ENCODE data around the gene SLC26A8.

Gene SLC26A8

GRCh38 chr6:36023996-36024795 is at the start of gene SLC26A8:
Gene SLC26A8, minus strand, starts transcription at chr6:36024641. Its CDS starts 4,934 bp downstream, at chr6:36019707.
- in situ Hi-C loops (cut with MboI; ENCODE audit: low sequenced_read_pairs), result no loop called here

GRCh38 chr6:36073587-36073986 is 49.1 kb upstream of the SLC26A8 start:
- in situ Hi-C loops (cut with MboI; ENCODE audit: low sequenced_read_pairs), result no loop called here

GRCh38 chr6:36072681-36073080 is 48.2 kb upstream of the SLC26A8 start:
- in situ Hi-C loops (cut with MboI; ENCODE audit: low sequenced_read_pairs), result no loop called here

- in situ Hi-C loops (cut with MboI; ENCODE audit: low sequenced_read_pairs), result no loop called here
Measured at GRCh38 chr6:36071714-36072113, 47.3 kb upstream of the SLC26A8 start.

- in situ Hi-C loops (cut with MboI; ENCODE audit: low sequenced_read_pairs), result no loop called here
Measured at GRCh38 chr6:36071281-36071680, 46.8 kb upstream of the SLC26A8 start.

- in situ Hi-C loops (cut with MboI; ENCODE audit: low sequenced_read_pairs), result no loop called here
Measured at GRCh38 chr6:36070252-36070651, 45.8 kb upstream of the SLC26A8 start.

GRCh38 chr6:36069573-36069972 is 45.1 kb upstream of the SLC26A8 start:
- in situ Hi-C loops (cut with MboI; ENCODE audit: low sequenced_read_pairs), result no loop called here

GRCh38 chr6:36068586-36068985 is 44.1 kb upstream of the SLC26A8 start:
- in situ Hi-C loops (cut with MboI; ENCODE audit: low sequenced_read_pairs), result no loop called here

- in situ Hi-C loops (cut with MboI; ENCODE audit: low sequenced_read_pairs), result no loop called here
Measured at GRCh38 chr6:36068012-36068392, 43.6 kb upstream of the SLC26A8 start.

- in situ Hi-C loops (cut with MboI; ENCODE audit: low sequenced_read_pairs), result no loop called here
Measured at GRCh38 chr6:36067374-36068011, 43.1 kb upstream of the SLC26A8 start.

- in situ Hi-C loops (cut with MboI; ENCODE audit: low sequenced_read_pairs), result no loop called here
Measured at GRCh38 chr6:36066817-36067216, 42.4 kb upstream of the SLC26A8 start.

- in situ Hi-C loops (cut with MboI; ENCODE audit: low sequenced_read_pairs), result no loop called here
Measured at GRCh38 chr6:36065916-36066315, 41.5 kb upstream of the SLC26A8 start.

GRCh38 chr6:36064770-36065396 is 40.4 kb upstream of the SLC26A8 start:
- in situ Hi-C loops (cut with MboI; ENCODE audit: low sequenced_read_pairs), result no loop called here

GRCh38 chr6:36063318-36064060 is 39.0 kb upstream of the SLC26A8 start:
- in situ Hi-C loops (cut with MboI; ENCODE audit: low sequenced_read_pairs), result no loop called here

GRCh38 chr6:36062247-36062646 is 37.8 kb upstream of the SLC26A8 start:
- in situ Hi-C loops (cut with MboI; ENCODE audit: low sequenced_read_pairs), result no loop called here

- in situ Hi-C loops (cut with MboI; ENCODE audit: low sequenced_read_pairs), result no loop called here
Measured at GRCh38 chr6:36061236-36061635, 36.8 kb upstream of the SLC26A8 start.

- in situ Hi-C loops (cut with MboI; ENCODE audit: low sequenced_read_pairs), result no loop called here
Measured at GRCh38 chr6:36056178-36056577, 31.7 kb upstream of the SLC26A8 start.

- in situ Hi-C loops (cut with MboI; ENCODE audit: low sequenced_read_pairs), result no loop called here
Measured at GRCh38 chr6:36054956-36055355, 30.5 kb upstream of the SLC26A8 start.

- in situ Hi-C loops (cut with MboI; ENCODE audit: low sequenced_read_pairs), result no loop called here
Measured at GRCh38 chr6:36054415-36054814, 30.0 kb upstream of the SLC26A8 start.

- in situ Hi-C loops (cut with MboI; ENCODE audit: low sequenced_read_pairs), result no loop called here
Measured at GRCh38 chr6:36053878-36054277, 29.4 kb upstream of the SLC26A8 start.

- in situ Hi-C loops (cut with MboI; ENCODE audit: low sequenced_read_pairs), result no loop called here
Measured at GRCh38 chr6:36052097-36052496, 27.7 kb upstream of the SLC26A8 start.

All from HL-60/S4 (cell line).